NCI-H1092 treated with DMSO at 0.1 percent for 48 hours (cell line): Measurements from ENCODE around the gene RAD23B.

Source experiments
- DNase-seq: peaks from one replicate; lab custom pipeline; 2025; lab: John Stamatoyannopoulos, UW

RAD23B gene

GRCh38 chr9:107336718-107337360 lies 53.8 kb downstream of the RAD23B start:
- no peak for DNase-seq

GRCh38 chr9:107337676-107338590 lies 54.9 kb downstream of the RAD23B start:
- DNase-seq, result no peak

- DNase-seq, result no peak
Measured at GRCh38 chr9:107338911-107339659, 56.0 kb downstream of the RAD23B start.

GRCh38 chr9:107340920-107341632 lies 58.0 kb downstream of the RAD23B start:
- DNase-seq, result peak; percentile 51

DNA sequence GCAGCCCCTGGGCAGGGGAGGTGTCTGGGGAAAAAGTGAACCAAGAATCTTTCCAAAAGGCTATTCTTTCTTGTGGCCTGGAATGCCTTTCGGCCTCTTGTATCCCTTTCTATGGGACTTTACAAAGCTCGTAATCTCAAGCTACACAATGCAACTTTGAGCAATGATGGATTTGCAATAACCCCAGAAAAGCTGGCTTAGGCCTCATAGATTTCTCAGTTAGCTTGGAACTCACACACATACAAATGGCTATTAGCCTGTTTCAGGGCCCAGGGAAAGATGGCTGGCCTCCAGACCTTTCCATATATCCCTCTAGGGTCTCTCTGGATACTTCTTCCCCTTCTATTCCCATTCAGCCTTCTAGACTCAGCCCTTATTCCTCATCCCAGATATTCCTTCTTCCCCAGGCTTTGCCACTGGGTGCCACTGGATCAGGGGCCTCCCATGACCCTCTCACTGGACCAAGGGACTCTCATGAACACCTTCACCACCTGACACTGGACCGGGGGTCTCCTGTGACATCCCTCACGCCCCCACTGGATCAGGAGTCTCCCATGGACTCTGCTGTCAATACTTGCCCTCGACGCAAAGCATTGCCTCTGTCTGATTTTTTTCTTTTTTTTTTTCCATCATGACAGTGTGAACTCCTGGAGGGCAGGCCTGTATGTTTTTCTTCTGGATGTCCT lies 59.5 kb downstream of the RAD23B start:
- no peak for DNase-seq

GRCh38 chr9:107345327-107345726 lies 62.2 kb downstream of the RAD23B start:
- no peak for DNase-seq

DNA sequence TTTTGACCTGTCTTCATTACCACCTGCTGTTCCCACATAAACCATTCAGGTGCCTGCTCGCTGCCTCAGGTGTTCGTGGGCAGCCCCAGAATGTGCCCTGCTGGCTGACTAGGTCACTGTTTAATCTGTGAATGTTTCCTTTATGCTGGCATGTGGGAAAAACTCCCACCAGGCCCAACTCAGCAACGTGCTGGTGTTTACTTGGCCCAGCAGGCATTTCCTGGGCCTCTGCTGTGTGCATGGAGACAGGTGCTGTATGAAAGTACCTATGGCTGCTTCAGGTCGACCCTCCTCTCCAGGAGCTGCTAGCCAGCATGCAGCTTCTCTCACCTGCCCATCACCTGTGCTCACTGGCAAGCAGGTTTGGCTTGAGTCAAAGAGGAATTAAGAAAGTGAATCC lies 65.8 kb downstream of the RAD23B start:
- no peak for DNase-seq

DNA sequence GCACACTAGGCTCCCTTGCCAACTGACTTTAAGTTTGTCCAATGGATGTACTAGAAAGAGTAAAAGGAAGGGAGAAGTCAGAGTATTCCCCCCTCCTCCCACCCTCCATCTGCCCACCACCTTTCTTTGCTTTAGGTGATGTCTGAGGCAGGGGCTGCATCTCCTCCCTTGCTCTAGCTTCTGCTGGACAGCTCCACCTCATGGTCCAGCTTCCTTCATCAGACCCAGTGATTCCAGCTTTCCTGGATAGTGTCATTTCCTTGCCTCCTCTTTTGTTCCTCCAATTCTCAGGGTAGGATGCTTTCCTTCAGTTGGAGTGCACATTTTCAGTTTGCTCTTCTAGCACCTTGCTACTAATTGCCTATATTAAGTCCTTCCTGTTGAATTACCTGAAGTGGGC lies 67.4 kb downstream of the RAD23B start:
- DNase-seq, result no peak

GRCh38 chr9:107351382-107352045 lies 68.4 kb downstream of the RAD23B start:
- no peak for DNase-seq

DNA sequence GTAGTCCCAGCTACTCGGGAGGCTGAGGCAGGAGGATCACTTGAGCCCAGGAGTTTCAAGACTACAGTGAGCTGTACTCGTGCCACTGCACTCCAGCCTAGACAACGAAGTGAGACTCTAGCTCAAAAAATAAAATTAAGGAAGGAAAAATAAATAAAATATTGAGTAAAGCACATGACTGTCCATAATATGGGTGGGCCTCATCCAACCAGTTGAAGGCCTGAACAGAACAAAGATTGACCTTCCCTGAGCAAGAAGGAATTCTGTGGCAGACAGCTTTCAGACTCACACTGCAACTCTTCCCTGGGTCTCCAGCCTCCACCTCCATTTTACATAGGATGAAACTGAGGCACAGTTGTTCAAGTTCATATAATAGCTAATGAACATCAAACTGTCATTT lies 72.3 kb downstream of the RAD23B start:
- no peak for DNase-seq

- DNase-seq, result peak; percentile 69
Measured at GRCh38 chr9:107358986-107359385, 75.9 kb downstream of the RAD23B start.

DNA sequence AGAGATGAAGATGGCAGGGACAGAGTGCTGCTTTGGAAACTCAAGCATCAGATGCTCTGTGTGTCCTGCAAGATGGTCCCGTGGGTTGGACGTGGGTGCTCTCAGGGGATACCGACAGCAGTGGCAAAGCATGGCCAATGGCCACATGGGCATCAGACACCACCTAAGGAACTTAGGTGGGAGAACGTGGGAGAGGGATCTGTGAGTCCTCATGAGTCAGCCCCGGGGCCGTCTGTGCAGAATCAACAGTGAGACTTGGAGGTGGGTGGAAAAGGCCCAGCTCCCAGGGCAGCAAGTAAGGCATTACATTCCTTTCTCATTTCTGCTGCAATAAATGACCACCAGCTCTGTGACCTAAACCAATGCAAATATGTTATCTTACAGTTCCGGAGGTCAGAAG lies 77.0 kb downstream of the RAD23B start:
- DNase-seq, result no peak

GRCh38 chr9:107361816-107362215 lies 78.7 kb downstream of the RAD23B start:
- DNase-seq, result no peak

DNA sequence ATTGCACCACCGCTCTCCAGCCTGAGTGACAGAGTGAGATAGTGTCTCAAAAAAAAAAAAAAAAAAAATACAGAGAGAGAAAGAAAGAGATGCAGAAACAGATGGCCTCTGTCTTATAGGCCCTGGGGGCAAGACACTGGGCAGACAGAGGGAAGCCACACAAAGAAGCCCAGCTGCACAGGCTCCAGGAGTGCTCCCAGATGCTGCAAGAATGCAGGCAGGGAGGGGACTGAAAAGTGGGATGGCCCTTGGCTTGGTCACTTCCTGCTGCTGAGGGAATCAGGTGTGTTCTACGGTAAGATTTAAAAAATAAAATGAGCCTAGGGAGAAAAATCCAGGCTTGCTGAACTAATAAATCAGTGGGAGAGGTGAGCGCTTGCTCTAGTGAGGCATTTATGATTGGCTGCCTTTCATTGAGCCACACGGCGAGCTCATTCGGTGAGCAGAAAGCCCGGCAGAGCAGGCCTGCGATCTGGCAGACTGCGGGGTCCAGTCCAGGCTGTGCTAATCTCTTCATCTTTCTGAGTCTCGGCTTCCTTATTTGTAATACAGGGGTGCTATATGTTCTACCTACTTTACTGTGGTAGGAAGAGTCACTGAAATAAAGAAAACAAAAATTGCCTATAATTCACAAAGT lies 80.6 kb downstream of the RAD23B start:
- no peak for DNase-seq

GRCh38 chr9:107367727-107368502 lies 84.8 kb downstream of the RAD23B start:
- DNase-seq, result no peak

DNA sequence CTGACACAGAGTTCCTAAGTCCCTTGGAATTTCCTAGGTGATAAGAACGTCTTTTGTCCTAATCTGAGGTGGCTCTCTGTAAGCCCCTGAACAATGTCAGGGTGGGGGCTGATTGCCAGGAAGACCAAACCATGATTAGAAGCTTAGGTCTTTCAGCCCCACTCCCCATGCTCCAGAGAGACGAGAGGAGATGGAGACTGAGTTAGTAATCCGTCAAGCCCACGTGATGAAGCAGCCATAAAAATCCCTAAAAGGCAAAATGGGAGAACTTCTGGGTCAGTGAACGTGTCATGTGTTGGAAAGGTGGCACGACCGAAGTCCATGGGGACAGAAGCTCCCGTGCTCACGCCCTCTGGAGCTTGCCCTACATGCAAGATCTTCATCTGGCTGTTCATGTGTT lies 85.6 kb downstream of the RAD23B start:
- DNase-seq, result no peak

DNA sequence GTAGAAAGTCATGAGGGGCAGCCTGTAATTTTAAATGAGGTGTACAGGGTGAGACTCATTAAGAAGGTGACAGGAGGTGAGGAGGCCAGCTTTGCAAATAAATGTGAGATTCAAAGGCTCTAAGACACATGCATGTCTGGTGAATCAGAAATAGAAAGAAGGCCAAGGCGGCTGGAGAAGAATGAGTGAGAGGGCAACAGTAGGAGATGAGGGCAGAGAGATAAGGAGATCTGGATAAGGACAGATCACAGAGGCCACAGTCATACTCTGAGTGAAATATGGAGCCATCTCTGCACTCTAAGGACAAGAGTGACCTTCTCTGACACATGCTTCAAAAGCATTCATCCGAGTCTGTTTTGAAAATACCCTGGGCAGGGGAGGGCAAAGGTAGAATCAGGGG lies 90.7 kb downstream of the RAD23B start:
- DNase-seq, result no peak

GRCh38 chr9:107375001-107375400 lies 91.9 kb downstream of the RAD23B start:
- DNase-seq, result no peak

- no peak for DNase-seq
Measured at GRCh38 chr9:107375651-107376369, 92.7 kb downstream of the RAD23B start.
